C4-2B (cell line): ENCODE results near the gene COLGALT1.

Experiments
- H3K27ac ChIP-seq: fragments of 450-650 bp; 2 replicates; pipeline ENCODE4 v1.5.1; 2017
- ZFX ChIP-seq: fragments of 450-650 bp; IDR thresholded peaks from 2 replicates; pipeline ENCODE4 v1.6.1; 2017
- TF ChIP-seq, protein P1 (sequence below): fragments of 450-650 bp; conservative IDR thresholded peaks from 2 replicates; pipeline ENCODE4 v1.5.1; 2017; ENCODE audit warnings: mild to moderate bottlenecking

COLGALT1 gene

DNA sequence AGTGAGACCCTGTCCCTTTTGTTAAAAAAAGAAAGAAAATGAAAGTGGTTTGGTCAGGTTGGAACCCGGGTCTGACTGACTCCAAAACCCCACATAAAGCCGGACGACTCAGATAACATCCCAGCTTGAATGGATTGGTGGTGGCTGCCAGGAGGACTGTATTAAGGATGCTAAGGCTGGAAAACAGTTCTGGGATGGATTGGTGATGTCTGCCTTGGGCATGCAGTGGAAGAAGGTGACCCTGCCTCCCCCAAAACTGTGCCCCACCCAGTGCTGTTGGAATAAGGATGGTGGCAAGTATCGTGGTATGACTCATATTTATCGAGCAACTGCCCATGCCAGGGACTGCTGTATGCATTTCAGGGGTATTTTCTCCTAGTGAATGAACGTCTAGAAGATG is 18.5 kb upstream of the COLGALT1 start:
- no peak overlapping the region for H3K27ac ChIP-seq
- TF ChIP-seq, protein P1, sequence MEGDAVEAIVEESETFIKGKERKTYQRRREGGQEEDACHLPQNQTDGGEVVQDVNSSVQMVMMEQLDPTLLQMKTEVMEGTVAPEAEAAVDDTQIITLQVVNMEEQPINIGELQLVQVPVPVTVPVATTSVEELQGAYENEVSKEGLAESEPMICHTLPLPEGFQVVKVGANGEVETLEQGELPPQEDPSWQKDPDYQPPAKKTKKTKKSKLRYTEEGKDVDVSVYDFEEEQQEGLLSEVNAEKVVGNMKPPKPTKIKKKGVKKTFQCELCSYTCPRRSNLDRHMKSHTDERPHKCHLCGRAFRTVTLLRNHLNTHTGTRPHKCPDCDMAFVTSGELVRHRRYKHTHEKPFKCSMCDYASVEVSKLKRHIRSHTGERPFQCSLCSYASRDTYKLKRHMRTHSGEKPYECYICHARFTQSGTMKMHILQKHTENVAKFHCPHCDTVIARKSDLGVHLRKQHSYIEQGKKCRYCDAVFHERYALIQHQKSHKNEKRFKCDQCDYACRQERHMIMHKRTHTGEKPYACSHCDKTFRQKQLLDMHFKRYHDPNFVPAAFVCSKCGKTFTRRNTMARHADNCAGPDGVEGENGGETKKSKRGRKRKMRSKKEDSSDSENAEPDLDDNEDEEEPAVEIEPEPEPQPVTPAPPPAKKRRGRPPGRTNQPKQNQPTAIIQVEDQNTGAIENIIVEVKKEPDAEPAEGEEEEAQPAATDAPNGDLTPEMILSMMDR: no peak
- no peak for TF ChIP-seq ZFX

DNA sequence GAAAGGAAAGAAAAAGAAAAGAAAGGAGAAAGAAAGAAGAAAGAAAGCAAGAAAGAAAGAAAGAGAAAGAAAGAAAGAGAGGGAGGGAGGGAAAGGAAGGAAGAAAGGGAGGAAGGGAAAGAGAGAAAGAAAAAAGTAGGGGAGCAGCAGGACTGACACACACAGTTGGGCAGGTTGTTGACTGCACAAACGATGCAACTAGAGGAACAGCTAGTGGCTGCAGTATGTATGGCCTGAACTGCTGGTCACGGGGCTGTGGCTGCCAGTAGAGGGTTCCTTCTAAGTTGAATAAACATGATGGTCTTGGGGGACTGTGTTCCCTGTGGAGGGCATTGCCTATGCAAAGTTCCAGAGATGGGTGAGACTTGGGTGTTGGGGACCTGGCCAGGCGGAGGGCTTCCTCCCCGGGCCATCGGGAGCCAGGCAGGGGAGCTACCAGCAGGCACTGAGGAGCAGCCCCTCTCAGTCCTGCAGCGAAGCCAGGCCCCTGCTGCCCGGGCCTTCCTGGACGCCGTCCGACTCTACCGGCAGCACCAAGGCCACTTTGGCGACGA is 16.7 kb upstream of the COLGALT1 start:
- no peak for TF ChIP-seq ZFX
- TF ChIP-seq, protein P1: no peak
- H3K27ac ChIP-seq: no peak overlapping the region

DNA sequence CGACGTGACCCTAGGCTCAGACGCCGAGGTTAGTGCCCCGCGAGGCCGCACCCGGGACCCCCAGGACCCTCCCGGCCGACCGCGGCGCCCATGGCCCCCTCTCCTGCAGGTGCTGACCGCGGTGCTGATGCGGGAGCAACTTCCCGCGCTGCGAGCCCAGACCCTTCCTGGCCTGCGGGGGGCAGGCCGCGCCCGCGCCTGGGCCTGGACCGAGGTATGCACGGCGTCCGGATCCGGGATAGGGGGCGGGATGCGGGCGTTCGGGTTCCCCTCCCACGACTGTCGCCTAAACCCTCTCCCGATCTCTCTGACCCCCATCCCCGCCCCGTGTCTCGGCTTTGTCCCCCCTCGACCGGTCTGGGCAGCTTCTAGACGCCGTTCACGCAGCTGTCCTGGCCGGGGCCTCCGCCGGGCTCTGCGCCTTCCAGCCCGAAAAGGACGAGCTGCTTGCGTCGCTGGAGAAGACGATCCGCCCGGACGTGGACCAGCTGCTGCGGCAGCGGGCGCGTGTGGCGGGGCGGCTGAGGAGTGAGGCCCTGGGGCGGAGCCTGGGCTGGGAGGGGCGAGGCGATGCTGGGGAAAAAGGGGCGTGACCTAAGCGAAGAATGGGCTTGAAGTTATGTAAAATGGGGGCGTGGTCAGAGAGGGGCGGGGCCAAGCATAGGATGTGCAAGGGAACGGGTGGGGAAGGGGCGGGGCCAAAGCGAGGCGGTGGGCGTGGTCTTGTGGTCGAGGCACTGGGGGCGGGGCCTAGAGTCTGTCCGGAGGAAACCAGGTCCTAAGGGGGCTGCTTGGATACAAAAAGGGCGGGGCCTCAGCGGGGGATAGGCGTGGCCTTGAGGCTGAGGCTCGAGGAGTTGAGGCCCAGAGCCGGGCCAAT is 16.0 kb upstream of the COLGALT1 start:
- no peak for TF ChIP-seq ZFX
- TF ChIP-seq, protein P1: no peak
- H3K27ac ChIP-seq: no peak overlapping the region

- H3K27ac ChIP-seq: no peak overlapping the region
- TF ChIP-seq, protein P1: no peak
- TF ChIP-seq ZFX: no peak
Measured at GRCh38 chr19:17540174-17540573, 15.3 kb upstream of the COLGALT1 start.

DNA sequence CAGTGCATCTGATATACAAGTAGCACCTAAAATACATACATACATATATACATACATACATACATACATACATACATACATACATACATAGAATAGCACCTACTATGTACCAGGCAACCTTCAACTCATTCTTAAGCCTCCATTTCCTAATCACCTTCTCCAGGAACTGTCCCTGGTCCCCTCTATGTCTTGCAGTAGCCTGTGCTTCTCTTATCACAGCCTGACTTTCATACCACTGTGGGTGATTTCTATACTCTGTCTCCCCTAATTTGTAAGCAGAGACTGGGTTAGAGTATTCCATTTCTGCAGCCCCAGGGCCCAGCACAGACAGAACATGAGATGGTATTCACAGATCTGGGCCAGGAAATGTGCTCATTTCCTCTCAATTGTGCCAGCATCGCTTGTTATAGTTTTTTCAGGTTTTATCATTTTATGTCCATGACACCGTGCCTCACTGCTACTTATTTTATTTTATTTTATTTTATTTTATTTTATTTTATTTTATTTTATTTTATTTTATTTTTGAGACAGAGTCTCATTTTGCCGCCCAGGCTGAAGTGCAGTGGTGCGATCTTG is 14.2 kb upstream of the COLGALT1 start:
- no peak overlapping the region for H3K27ac ChIP-seq
- TF ChIP-seq, protein P1: no peak
- TF ChIP-seq ZFX: no peak

- H3K27ac ChIP-seq: no peak overlapping the region
- TF ChIP-seq, protein P1: no peak
- TF ChIP-seq ZFX: no peak
Measured at GRCh38 chr19:17542042-17542441, 13.4 kb upstream of the COLGALT1 start.
